ENCODE results near the gene ADAMTSL5. TPM values are rescaled to one million over a fixed set of nuclear protein-coding genes. Genes with fewer than 3 reads are reported as not detected.

The ADAMTSL5 gene
- total and polyA plus RNA-seq, 2 of the 8 experiments (the other 6 are each of a cell fraction or from before 2014, with no cell fraction given): 0.82 to 0.99 TPM

DNA sequence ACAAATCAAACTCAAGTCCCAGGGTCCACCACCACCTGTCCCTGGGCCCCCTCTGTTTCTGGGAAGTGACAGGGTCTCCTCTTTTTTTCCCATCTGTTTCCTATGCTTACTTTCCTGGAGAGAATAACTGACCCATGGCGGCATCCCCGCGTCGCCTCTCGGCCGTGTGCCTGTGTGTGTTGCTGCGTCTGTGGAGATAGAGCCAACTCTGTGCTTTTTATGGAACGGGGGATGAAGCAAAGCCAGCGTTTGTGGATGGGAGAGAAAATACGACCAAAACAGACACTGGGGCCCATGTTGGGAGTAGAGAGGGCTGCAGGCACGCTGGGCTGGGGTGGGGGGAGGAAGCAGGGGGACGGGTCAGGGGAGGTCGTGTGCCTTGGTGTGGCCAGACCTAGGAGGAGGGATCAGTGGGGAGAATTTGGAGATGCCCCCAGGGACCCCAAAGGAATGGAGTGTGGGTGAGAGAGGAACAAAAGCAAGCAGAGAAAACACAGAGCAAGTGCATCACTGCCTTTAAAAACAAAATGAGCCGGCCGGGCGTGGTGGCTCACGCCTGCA, 27.6 kb upstream of the ADAMTSL5 start:
- Histone ChIP-seq H3K23me2 (ENCODE audit: low read depth, low read length) (no peaks in the 10 kb centered on the region), H2BK20ac (ENCODE audit: low read length) (no peak overlapping the region), H3K4me1 (replicated peaks in 1 of 4; ENCODE audit: control insufficient read depth in 3 of 4, insufficient read depth in 4 of 4, low read length in 3 of 4) (no peaks in the 10 kb centered on the region; a peak in 1 of 7 replicates), H2BK15ac (ENCODE audit: low read length) (no peak overlapping the region), H3K14ac (ENCODE audit: insufficient read length) (no peak overlapping the region), H4K20me1 (replicated peaks in 1 of 2; ENCODE audit: control insufficient read depth in 1 of 2, insufficient read depth in 2 of 2, low read length in 2 of 2) (peaks cover 0 to 2% of the 10 kb centered on the region in 2 experiments), H4K91ac (replicated peaks; ENCODE audit: insufficient read length, low read length) (no peak overlapping the region), H2AK5ac (ENCODE audit: low read depth, low read length) (no peak overlapping the region), H3K27ac (ENCODE audit: low read depth, low read length) (no peak overlapping the region), H3K79me1 (ENCODE audit: low read depth, low read length) (no peaks in the 10 kb centered on the region), H2BK120ac (replicated peaks; ENCODE audit: low read depth, low read length) (no peak overlapping the region), H3K23ac (ENCODE audit: insufficient read length) (no peak overlapping the region), H3K9me3 (ENCODE audit: insufficient read depth in 2 of 2, low read depth in 1 of 2, low read length in 1 of 2) (peaks cover 0 to 3% of the 10 kb centered on the region in 2 experiments; a peak in 1 of 4 replicates), H3K4me2 (ENCODE audit: insufficient read depth in 1 of 2, low read depth in 2 of 2, low read length in 2 of 2) (no peak overlapping the region; a peak in 1 of 4 replicates), H3K9ac (replicated peaks in 1 of 4; ENCODE audit: extremely low read depth in 1 of 4, low read depth in 3 of 4, low read length in 3 of 4) (0 out of 7 replicates have a peak overlapping the region, but pooled peaks of 1 of the 4 experiments have one; percentile 37), H3K4ac (replicated peaks; ENCODE audit: insufficient read length, low read depth, low read length) (no peak overlapping the region), H3K56ac (replicated peaks; ENCODE audit: insufficient read length, low read depth, low read length) (no peak overlapping the region), H3K18ac (ENCODE audit: extremely low read depth, low read length) (no peak overlapping the region; the same call in 1 of the 2 replicates), H2BK12ac (ENCODE audit: low read depth, low read length) (no peak overlapping the region), H3K79me2 (ENCODE audit: control insufficient read depth in 1 of 2, insufficient read depth in 2 of 2, low read length in 2 of 2) (no peaks in the 10 kb centered on the region), H3K27me3 (replicated peaks in 1 of 4; ENCODE audit: control insufficient read depth in 3 of 4, extremely low read depth in 1 of 4, insufficient read depth in 3 of 4, low read length in 3 of 4) (no peaks in the 10 kb centered on the region), H4K8ac (ENCODE audit: extremely low read depth, insufficient read depth, low read length) (no peak overlapping the region), H2BK5ac (ENCODE audit: low read depth, low read length) (no peak overlapping the region), H4K5ac (ENCODE audit: insufficient read length, low read depth, low read length) (no peak overlapping the region), H3K36me3 (ENCODE audit: control insufficient read depth in 2 of 4, insufficient read depth in 4 of 4, low read length in 3 of 4) (no peaks in the 10 kb centered on the region), H3K4me3 (ENCODE audit: extremely low read depth in 1 of 4, insufficient read depth in 2 of 4, low read depth in 3 of 4, low read length in 4 of 4) (no peak overlapping the region), H2AFZ (ENCODE audit: low read length) (no peak overlapping the region)
- ChIA-PET CTCF (ENCODE audit: partially characterized antibody) (interaction anchor here (0.9 to 1.8 kb wide), 2 partner anchors 132 to 235 kb away, joined by 3 to 4 read pairs; no protein-coding TSS in a partner anchor), POLR2A (ENCODE audit: partially characterized antibody) (no interaction called here)
- DNase-seq (ENCODE audit: low read depth in 1 of 2, low spot score in 2 of 2) (no peak), FAIRE-seq (no peak)
- 79% methylated on average over 14 of the region's 17 CpGs; no CpG with 5 or more reads in 1 of the 2 experiments for WGBS, 2 experiments (ENCODE audit: extremely low coverage in 1 of 2, insufficient coverage in 1 of 2, insufficient read length in 1 of 2, insufficient replicate concordance in 2 of 2, low coverage in 1 of 2, low lambda C conversion rate in 2 of 2, missing lambda C conversion rate in 1 of 2)
- TF ChIP-seq SP4 (IDR thresholded peaks at IDR 0.05; ENCODE audit: low read length) (no peak), NANOG (IDR thresholded peaks at IDR 0.05; ENCODE audit: insufficient read depth, low read depth, low read length, poor library complexity, severe bottlenecking) (no peak), CBX8 (IDR thresholded peaks at IDR 0.05; ENCODE audit: borderline replicate concordance, low read depth, low read length) (no peak), RFX5 (IDR thresholded peaks at IDR 0.05; ENCODE audit: borderline replicate concordance, low read depth, low read length) (no peak), SIN3A (conservative IDR thresholded peaks at IDR 0.05 in 1 of 2, IDR thresholded peaks at IDR 0.05 in 1 of 2; ENCODE audit: low read depth in 1 of 2, low read length in 2 of 2) (no peak), RBBP5 (IDR thresholded peaks at IDR 0.05; ENCODE audit: borderline replicate concordance, low read depth, low read length) (no peak), HDAC2 (IDR thresholded peaks at IDR 0.05; ENCODE audit: borderline replicate concordance in 1 of 2, low read depth in 2 of 2, low read length in 2 of 2) (no peak), EGR1 (IDR thresholded peaks at IDR 0.05; ENCODE audit: borderline replicate concordance, low read depth, low read length) (no peak), GTF2F1 (IDR thresholded peaks at IDR 0.05; ENCODE audit: borderline replicate concordance, low read depth, low read length) (no peak)
